ENCODE data around the gene HMGCL. TPM values are rescaled to one million over a fixed set of nuclear protein-coding genes. Genes with fewer than 3 reads are reported as not detected.

HMGCL gene
- total RNA-seq, 1 experiment from 2014 or later, result 19.4 TPM

- intact Hi-C loops (cut with micrococcal nuclease; ENCODE audit: unreplicated experiment), result no loop called here
- H3K4me3 Mint-ChIP-seq (ENCODE audit: unreplicated experiment), result no peak overlapping the region
- Histone ChIP-seq H3K9me3 (no peaks in the 10 kb centered on the region), H3K27me3 (replicated peaks; ENCODE audit: control insufficient read depth, insufficient read depth, low read length) (no peaks in the 10 kb centered on the region), H3K4me1 (no peaks in the 10 kb centered on the region), H3K36me3 (ENCODE audit: control insufficient read depth, insufficient read depth, low read length) (0 out of 2 replicates have a peak, but pooled peaks cover 1% of the 10 kb centered on the region), H3K4me3 (ENCODE audit: low read depth, low read length) (no peak overlapping the region)
- no peaks in the 10 kb centered on the region for H3K4me1 Mint-ChIP-seq (ENCODE audit: low read depth, unreplicated experiment)
- no TSS peak for BruUV-seq (replicated peaks)
- no peaks in the 10 kb centered on the region for H3K27me3 Mint-ChIP-seq (ENCODE audit: insufficient read depth, unreplicated experiment)
- no peak for DNase-seq
- CTCF ChIA-PET, result interaction anchor here (0.6 kb wide), 1 partner anchor 734 kb away, joined by 4 read pairs; no protein-coding TSS in a partner anchor
- POLR2A ChIA-PET, result no interaction called here
- H3K36me3 Mint-ChIP-seq (ENCODE audit: insufficient read depth, unreplicated experiment), result peaks cover 51% of the 10 kb centered on the region
- H3K27ac Mint-ChIP-seq (ENCODE audit: unreplicated experiment), result no peak overlapping the region
- no peak for TF ChIP-seq CTCF (IDR thresholded peaks at IDR 0.05; ENCODE audit: insufficient read depth in 1 of 2, low read depth in 1 of 2, low read length in 1 of 2, severe bottlenecking in 1 of 2, unreplicated experiment in 1 of 2)
- H3K9me3 Mint-ChIP-seq (ENCODE audit: unreplicated experiment), result no peaks in the 10 kb centered on the region
Measured at GRCh38 chr1:23763041-23763577, 62.1 kb downstream of the HMGCL start.

GRCh38 chr1:23759277-23759676 is 66.0 kb downstream of the HMGCL start:
- no peaks in the 10 kb centered on the region for H3K4me1 ChIP-seq
- Mint-ChIP-seq H3K36me3 (ENCODE audit: insufficient read depth, unreplicated experiment) (peaks cover 71% of the 10 kb centered on the region), H3K27ac (ENCODE audit: unreplicated experiment) (no peak overlapping the region), H3K4me3 (ENCODE audit: unreplicated experiment) (no peak overlapping the region), H3K9me3 (ENCODE audit: unreplicated experiment) (no peaks in the 10 kb centered on the region), H3K4me1 (ENCODE audit: low read depth, unreplicated experiment) (no peaks in the 10 kb centered on the region), H3K27me3 (ENCODE audit: insufficient read depth, unreplicated experiment) (no peaks in the 10 kb centered on the region)
- H3K36me3 ChIP-seq (ENCODE audit: control insufficient read depth, insufficient read depth, low read length), result peaks cover 2% of the 10 kb centered on the region; the same call in 1 of the 2 replicates
- H3K9me3 ChIP-seq, result no peaks in the 10 kb centered on the region
- intact Hi-C loops (cut with micrococcal nuclease; ENCODE audit: unreplicated experiment), result no loop called here
- H3K4me3 ChIP-seq (ENCODE audit: low read depth, low read length), result no peak overlapping the region
- H3K27me3 ChIP-seq (replicated peaks; ENCODE audit: control insufficient read depth, insufficient read depth, low read length), result no peaks in the 10 kb centered on the region
- ChIA-PET CTCF (no interaction called here), POLR2A (no interaction called here)
- BruUV-seq (replicated peaks), result no TSS peak
- DNase-seq, result no peak
- TF ChIP-seq CTCF (IDR thresholded peaks at IDR 0.05; ENCODE audit: insufficient read depth in 1 of 2, low read depth in 1 of 2, low read length in 1 of 2, severe bottlenecking in 1 of 2, unreplicated experiment in 1 of 2), result no peak

- no peak for TF ChIP-seq CTCF (IDR thresholded peaks at IDR 0.05; ENCODE audit: insufficient read depth in 1 of 2, low read depth in 1 of 2, low read length in 1 of 2, severe bottlenecking in 1 of 2, unreplicated experiment in 1 of 2)
- DNase-seq, result no peak
- ChIA-PET CTCF (no interaction called here), POLR2A (no interaction called here)
- no peaks in the 10 kb centered on the region for H3K9me3 Mint-ChIP-seq (ENCODE audit: unreplicated experiment)
- intact Hi-C loops (cut with micrococcal nuclease; ENCODE audit: unreplicated experiment), result no loop called here
- H3K27me3 Mint-ChIP-seq (ENCODE audit: insufficient read depth, unreplicated experiment), result no peaks in the 10 kb centered on the region
- Histone ChIP-seq H3K9me3 (no peaks in the 10 kb centered on the region), H3K36me3 (ENCODE audit: control insufficient read depth, insufficient read depth, low read length) (peaks cover 1% of the 10 kb centered on the region; the same call in 1 of the 2 replicates), H3K4me1 (no peaks in the 10 kb centered on the region), H3K27me3 (replicated peaks; ENCODE audit: control insufficient read depth, insufficient read depth, low read length) (no peaks in the 10 kb centered on the region), H3K4me3 (ENCODE audit: low read depth, low read length) (no peak overlapping the region)
- H3K36me3 Mint-ChIP-seq (ENCODE audit: insufficient read depth, unreplicated experiment), result peaks cover 85% of the 10 kb centered on the region
- no peak overlapping the region for H3K4me3 Mint-ChIP-seq (ENCODE audit: unreplicated experiment)
- no TSS peak for BruUV-seq (replicated peaks)
- H3K27ac Mint-ChIP-seq (ENCODE audit: unreplicated experiment), result no peak overlapping the region
- no peaks in the 10 kb centered on the region for H3K4me1 Mint-ChIP-seq (ENCODE audit: low read depth, unreplicated experiment)
Measured at GRCh38 chr1:23757812-23758211, 67.4 kb downstream of the HMGCL start.
